Thyroid gland (tissue), 4 donors: ENCODE measurements around the gene KIAA1549.

Source experiments
- CTCF ChIP-seq, 6 experiments: fragments of 200-600 bp in 3 of 6; fragments of 450-650 bp in 3 of 6; sonication (generic) in 3 of 6; IDR thresholded peaks; one replicate each; pipeline ENCODE4 v1.5.1; 2016 to 2019; ENCODE audit warnings: antibody characterized with exemption in 6 of 6, mild to moderate bottlenecking in 2 of 6, inconsistent platforms in 1 of 6, moderate library complexity in 1 of 6
- POLR2A ChIP-seq, 2 donors: fragments of 450-650 bp; IDR thresholded peaks; one replicate each; pipeline ENCODE4 v1.6.1; 2017; ENCODE audit warnings: antibody characterized with exemption in 2 of 2, mild to moderate bottlenecking in 2 of 2, moderate library complexity in 1 of 2

- TF ChIP-seq CTCF (IDR thresholded peaks at IDR 0.05) (no peak), POLR2A (IDR thresholded peaks at IDR 0.05) (no peak)
These were observed 45.4 kb upstream of the KIAA1549 start for GRCh38 chr7:139026551-139026950.
